Suppressor macrophage treated with lipopolysaccharide for 4 hours (primary cell): ENCODE results near the gene SMIM45.
A peak's percentile ranks its signal among the peaks of the same experiment; 100 is the strongest.

ENCODE experiments used
- DNase-seq: peaks from one replicate; pipeline ENCODE4 v3.0.0-alpha.2; 2020

SMIM45 gene

DNA sequence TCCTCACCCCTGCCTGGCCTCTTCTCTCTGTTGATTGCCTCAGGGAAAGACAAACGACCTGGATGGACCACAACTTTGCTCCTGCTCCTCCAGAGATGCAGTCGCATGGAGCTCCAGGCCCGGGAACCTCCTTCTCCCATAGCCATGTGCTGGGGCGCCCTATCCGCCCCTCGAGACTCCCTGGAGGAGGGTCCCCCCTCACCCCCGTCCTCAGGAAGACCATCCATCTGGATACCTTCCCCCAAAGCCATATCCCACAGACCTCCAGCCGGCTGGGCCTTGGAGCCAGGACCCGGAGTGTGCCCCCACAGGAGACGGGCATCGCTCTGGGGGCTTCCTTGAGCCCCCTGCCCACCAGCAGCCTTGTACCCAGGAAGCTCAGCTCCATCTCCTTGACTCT lies 19.5 kb downstream of the SMIM45 start:
- no peak for DNase-seq

DNA sequence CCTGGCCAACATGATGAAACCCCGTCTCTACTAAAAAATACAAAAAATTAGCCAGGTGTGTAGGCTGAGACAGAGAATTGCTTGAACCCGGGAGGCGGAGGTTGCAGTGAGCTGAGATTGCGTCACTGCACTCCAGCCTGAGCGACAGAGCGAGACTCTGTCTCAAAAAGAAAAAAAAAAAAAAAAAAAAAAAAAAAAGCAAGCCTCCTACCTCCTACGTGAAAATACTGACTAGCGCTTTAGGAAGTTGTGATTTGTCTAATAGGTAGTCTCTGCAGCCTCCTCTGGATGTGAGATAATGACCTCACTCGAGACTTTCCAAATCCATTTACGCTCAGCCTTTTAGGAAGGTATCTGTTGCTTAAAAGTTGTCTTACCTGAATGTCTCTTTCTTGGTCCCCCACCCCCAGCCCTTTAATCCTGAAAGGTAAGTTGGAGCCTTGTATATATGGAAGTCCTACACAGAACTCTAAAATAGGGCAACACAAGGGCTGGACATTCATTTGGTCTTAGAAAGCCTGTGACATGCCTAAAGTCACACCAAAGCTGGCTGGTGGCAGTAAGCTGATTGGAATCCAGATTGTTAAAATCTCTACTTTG lies 22.8 kb downstream of the SMIM45 start:
- no peak for DNase-seq

DNA sequence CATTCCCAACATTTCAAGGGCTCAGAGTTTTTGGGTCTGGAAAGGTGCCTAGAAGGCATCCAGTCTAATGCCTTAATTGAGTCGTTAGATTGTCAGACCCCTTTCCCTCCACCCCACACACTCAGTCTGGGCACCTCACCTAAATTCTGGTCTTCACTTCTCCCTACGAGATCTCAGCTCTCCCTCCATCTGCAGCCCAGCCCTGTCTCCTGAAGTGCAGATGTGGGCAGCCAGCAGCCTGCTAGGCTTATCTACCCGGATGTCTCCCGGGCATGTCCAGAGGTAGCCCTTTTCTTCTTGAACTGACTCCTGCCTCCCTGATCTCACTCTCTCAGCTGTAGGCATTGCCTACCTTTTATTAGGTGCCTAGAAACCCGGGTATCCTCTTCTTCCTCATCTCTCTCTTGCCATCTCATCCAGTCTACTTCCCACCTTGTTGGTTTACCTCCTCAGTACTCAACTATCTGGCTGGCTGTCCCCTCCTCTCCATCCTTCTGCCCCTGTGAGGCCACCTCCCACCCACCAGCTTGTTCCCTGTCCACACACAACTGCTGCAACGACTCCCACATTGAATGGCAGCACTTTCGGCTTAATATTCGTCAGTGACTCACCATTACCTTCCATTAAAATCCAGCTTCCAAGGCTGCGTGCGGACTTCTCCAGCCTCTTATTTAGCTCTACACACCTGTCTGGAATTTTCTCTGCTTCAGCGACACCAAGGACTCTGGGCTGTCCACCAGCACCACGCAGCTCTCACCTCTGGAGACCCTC lies 23.5 kb downstream of the SMIM45 start:
- no peak for DNase-seq

DNA sequence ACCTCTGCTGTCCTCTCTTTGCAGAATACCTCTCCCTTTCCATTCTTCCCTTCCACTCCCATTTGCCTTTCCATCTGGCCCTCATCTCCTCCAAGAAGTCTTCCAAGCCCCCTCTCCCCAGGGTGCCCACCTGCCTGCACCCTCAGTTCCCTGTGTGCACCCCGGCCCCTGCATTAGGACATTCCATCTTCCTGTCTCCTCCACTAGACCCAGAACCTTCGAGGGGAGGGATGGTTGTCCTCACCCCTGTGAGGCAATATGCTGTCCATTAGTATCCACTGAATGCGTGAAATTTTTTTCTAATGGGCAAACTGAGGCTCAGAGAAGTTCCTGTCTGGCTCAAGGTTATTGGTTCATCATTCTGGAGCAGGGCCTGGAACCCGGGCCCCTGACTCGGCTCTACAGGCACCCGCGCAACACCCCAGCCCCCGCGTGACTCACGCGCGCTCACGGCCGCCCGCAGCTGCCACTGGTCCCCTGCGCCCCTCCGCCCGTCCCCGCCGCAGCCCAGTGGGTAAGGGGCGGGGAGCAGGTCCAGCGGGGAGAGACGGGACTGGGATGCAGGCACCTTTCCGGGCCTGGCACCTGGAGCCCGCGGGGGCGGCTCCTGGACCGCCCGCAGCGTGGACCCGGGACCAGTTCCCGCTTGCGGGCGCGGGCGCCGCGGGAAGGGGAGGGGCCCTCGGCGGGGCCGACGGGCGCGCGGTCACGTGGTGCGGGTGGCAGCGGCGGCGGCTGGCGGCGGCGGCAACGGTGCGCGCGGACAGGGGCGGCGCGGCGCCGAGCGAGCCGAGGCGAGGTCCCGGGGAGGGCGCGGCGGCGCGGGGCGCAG lies 24.3 kb downstream of the SMIM45 start:
- peak; percentile 35 for DNase-seq

DNA sequence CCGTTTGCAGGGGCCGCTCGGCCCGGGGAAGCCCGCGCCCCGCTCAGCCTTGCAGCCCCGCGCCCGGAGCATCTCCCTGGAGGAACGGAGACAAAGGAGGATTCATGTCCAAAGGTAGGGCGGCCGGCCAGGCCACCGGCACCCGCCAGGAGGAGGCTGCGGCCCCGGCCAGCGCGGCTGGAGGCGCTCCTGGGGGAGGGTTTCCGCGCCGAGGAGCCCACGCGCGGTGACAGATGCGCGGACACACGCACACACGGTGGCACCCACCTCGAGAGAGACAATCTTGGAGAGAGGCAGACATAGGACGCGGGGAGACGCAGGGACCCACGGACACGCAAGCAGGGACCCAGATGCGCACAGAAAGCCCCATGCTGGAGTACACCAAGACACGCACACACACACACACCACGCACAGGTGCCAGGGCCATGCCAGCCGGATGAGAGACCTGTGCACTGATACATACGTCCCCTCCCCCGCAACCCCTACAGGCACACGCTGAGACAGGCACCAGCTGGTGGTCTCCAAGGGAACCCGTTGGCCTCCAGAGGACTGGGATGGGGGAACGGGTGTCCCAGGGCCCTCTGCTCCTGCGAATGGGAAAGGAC lies 25.1 kb downstream of the SMIM45 start:
- no peak for DNase-seq

DNA sequence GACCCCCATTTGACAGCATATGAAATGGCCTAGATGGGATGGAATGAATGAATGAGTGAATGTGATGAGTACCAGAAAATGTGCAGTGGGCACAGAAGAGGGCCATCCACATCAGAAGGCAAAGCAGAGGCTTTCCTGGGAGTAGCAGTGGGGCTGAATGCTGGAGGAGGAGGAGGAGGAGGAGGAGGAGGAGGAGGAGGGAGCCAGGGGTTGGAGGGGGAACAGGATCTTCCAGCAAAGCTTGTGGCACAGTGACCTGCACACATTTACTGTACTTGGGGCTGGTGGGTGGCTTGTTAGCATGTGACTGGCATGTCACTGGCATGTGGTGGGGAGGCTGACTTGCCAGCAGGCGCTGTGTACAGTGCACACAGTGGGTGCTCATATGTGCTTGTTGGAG lies 26.8 kb downstream of the SMIM45 start:
- DNase-seq, result no peak

DNA sequence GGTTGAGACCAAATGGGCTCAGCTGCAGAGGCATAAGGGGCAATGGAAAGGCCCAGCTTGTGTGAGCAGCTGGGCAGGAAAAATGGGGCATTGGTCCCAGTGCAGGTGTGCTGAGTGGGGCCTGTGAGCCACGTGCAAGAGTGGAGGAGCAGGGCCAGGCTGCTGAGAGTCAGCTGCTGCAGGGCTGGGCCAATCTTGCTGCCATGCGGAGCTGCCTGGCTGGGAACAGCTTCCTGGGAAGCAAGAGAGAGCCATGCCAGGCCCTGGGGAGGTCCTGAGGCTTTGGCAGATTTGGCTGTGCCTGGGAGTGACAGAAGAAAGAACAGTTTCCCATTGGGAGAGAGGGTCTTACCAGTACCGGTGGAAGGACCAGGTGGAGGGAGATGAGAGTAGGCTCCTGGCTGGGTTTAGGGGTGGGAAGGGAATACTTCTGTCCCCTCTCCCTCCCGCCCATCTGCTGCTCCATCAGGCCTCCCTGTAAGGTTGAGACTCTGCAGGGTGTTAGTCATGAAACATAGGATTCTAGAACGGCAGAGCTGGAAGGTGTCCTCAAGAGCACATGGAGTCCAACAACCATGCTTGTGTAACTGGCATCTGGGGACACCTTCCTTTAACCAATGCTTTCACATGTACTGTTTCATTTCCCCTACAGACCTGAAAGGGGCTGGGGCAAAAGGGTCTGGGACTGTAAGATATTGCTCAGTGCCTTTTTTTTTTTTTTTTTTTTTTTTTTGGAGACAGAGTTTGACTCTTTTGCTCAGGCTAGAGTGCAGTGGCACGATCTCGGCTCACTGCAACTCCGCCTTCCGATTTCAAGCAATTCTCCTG lies 27.7 kb downstream of the SMIM45 start:
- no peak for DNase-seq

DNA sequence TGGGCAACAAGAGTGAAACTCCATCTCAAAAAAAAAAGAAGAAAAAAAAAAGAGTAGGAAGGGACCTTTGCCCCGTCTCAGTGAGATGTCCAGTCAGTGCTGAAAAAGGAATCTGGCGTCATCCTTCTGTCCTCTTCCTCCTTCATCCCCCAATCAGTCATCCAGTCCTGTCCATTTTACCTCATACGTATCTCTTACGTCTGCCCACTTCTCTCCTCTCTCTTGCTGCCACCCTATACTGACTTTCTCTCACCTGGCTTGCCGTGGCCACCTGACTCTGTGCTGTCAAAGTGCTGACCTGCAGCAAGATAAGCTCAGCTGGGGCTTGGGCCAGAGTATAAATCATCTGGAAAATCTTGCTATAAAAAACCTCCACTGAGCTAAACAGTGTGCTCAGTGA lies 30.9 kb downstream of the SMIM45 start:
- DNase-seq, result peak; percentile 21

DNA sequence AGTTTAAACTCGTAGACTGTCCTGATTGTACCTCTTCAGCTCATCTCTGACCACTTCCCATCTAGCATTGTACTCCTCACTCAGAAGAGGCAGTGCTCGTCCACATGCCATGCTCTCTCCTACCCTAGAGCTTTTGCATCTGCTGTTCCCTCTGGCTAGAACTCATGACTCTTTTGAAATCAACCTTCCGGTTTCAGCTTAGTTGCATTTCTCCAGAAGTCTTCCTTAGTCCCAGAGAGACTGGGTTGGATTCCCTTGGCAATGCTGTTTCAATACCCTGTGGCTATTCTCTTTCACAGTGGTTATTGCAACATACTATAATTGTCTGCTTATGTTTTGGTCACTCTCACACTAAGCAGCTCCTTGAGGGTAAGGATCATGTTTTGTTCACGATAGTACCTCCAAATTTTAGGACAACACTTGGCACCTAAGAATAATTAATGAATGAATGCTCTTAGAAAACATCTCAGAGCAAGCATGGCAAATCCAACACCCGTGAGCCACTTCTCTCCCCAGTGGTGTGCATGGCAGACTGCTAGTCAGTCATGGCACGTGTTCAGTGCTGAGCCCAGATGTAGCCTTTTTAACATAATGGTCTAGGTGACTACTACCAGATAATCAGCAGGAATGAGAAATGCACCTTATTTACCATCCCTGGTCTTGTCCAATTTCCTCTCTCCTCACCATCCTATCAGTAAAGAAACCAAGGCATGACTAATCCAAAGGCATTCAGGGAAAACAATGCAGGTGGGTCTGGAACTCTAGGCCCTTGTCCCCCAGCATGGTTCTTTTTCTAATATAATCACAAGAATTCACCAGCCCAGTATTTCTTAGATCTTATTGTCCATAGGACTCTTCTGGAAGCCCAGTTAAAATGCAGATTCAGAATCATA lies 31.8 kb downstream of the SMIM45 start:
- DNase-seq, result peak; percentile 61

DNA sequence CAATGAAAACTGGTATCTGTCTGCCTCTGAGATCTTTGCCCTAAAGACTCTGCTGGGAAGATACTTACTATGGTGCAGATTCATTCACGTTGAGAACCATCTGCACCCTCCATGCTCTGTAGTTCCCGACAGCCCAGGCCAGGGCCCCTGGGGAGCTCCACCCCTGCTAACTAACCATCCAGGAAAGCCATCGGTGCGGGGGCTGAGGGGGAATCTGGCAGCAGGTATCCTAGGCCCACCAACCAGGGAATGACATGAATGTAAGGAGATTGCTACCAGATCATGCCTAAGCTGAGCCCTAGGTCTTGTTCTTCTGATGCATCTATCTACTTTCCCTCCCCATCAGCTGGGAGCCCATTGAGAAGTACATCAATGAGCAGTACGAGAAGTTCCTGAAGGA lies 35.3 kb downstream of the SMIM45 start:
- DNase-seq, result no peak

DNA sequence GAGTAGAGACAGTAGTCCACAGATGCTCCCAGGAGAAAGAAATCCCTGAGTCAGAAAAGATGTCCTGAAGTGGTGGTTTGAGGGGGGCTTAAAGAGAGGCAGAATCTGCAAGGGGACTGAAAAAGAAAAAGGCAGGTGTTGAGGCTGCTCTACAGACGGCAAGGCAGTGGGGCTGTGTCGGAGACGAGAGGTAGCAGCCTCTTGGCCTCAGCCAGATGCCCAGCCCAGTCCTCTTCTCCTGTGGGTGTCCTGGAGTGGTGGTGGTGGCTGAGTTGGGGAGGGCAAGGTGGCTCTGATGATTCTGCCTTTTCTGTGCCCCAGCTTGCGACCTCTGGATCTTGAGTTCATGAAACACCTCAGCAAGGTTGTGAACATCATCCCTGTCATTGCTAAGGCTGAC lies 37.3 kb downstream of the SMIM45 start:
- DNase-seq, result no peak

DNA sequence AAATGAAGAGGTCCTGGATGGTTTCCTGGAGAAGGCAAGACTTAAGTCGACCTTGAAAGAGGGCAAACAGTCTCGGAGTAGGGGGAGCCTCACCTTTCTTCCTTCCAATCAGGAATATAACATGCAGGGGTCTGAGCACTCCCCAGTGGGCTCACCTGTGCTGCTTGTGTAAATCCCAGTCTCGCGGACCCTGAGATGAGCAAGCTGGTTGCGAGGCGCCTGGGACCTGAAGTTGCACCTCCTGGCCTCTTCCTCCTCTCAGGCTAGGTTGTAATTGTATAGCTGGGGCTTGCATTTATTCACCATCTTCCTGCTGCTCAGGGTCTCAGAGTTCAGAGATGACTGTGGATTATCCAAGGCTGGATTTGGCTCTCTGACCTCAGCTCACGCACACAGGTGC lies 39.2 kb downstream of the SMIM45 start:
- no peak for DNase-seq

DNA sequence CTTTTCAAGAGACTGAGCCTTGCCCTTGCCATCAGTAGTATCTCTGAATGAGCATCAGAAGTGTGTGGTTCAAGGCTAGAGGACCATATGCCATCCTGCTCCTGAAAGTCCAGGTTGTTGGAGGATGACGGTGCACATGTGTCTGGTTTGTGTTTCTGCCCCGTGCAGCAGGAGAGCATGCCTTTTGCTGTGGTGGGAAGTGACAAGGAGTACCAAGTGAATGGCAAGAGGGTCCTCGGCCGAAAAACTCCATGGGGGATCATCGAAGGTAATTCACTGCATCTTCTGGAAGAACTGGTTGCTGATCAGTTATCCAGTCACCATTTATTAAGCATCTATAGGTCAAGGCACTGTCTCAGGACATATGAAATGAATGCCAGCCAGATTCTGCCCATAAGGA lies 40.5 kb downstream of the SMIM45 start:
- DNase-seq, result no peak

DNA sequence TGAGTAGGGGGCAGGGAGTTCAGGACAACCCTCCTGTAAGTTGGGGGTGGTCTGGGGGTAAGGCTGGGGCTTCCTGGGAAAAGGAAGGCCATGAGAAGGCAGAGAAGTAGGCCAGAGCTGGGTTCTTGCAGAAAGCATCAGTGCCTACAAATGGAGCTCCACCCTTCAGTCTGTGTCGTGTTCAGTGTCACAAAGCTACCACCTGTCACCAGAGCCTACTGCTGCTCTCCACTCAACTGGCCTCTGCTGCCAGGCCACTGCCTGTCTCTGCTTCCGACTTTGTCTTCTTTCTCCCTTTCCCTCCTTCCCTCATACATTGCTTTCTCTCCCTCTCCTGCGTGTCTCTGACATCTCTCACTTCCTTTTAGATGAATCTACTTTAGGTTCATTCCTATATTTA lies 43.3 kb downstream of the SMIM45 start:
- no peak for DNase-seq

DNA sequence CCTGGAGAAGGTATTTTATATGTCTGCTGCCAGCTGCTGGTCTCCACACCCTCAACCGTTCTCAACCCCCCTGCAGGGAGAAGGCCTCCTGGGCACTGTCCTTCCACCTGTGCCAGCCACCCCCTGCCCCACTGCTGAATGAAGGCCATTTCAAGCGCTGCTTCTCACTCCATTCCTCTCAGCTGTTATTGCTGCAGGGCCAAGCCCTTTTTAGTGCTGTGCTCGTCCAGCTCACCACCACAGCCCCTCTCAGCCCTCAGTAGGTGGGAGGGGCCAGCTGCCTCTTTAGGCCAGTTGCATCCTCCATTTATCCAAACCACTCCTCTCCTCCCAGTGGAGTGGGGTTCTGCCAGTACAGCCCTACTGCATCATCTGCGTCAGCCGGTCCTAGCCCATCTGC lies 44.9 kb downstream of the SMIM45 start:
- no peak for DNase-seq

DNA sequence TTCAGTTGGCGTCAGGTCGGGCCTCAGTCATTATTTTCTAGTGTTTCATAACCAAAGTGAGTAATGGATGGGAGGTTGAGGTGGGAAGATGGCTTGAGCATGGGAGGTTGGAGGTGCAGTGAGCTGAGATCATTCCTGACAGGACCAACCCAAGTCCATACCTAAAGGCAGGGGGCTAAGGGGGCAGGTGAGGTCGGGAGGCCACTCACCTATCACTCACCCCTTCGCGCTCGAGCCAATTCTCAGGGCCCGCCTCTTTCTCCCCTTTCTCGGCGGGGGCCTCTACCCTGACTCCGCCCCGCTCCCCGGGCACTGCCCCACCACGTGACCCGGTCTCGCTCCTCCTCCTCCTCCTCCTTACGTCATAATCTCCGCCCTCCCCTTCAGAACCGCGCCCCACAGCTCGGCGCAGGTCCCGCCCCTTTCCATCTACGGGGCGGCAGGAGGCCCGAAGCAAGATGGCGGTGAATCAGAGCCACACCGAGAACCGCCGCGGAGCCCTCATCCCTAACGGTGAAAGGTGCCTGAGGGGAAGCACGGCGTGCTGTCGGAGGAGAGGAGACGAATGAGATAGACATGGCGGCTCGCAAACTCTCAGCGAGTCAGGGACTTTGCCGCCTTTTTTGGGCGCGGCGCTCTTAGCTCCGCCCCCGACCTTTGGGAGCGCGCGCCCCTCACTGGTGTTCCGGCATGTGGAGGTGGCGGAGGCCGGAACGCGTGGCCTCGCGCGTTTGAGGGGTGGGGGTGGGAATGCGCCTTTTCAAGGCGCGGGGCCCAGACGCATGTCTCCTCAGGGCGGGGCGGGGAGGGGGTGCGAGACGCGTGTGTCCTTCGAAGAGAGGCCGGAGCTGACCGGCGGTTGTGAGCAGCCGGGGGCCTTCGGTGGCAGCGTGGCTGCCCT lies 46.7 kb downstream of the SMIM45 start, which contains the start of gene WBP2NL:
WBP2NL (plus strand) TSS at position 428 of the 901 bp plus-strand sequence; CDS start at position 459, 31 bp downstream.
- peak; percentile 89 for DNase-seq

DNA sequence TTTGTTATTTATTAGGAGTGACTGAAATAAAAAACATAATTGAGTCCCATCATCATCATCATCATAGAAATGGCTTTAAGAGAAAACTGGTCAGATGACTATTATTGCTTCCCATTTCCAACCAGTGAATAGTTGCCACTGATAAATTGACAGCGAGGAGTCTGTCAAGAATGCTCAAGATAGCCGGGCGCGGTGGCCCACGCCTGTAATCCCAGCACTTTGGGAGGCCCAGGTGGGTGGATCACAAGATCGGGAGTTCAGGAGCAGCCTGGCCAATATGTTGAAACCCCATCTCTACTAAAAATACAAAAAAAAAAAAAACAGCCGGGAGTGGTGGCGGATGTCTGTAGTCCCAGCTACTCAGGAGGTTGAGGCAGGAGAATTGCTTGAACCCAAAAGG lies 48.5 kb downstream of the SMIM45 start:
- DNase-seq, result no peak

DNA sequence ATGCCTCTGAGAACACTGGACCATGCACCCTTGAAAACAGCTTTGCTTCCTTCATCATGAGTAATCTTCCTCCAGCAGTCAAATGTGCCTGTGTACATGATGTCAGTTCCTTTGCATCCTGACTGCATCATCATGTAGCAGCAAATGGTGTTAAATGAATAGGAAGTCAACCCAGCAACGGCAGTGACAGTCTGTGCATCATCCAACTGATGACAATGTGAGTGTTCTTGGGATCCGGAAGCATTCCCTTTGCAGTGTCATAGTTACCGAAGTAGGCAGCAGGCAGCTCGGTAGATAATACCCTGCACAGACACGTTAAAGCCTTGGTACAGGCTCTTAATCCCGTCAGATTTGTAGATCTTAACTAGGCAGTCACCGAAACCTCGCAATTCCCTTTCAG lies 49.2 kb downstream of the SMIM45 start:
- DNase-seq, result peak; percentile 28

DNA sequence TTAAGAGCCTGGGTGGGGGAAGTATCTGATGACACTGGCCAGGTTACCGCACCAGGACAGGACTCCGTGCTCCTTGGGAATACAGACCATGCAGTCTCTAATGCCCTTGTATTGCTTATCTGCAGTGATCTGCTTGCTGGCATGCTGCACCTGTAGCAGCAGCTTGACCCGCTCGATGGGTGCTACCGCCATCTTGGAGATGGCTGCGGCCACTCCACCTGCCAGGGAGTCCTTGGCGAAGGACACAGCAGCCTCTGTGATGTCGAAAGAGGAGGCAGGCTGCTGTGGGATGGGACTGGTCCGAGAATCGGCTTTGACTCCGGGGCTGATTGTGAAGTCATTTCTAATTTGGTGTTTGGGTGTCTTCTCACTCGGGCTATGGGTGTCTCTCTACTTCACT lies 49.8 kb downstream of the SMIM45 start:
- no peak for DNase-seq

DNA sequence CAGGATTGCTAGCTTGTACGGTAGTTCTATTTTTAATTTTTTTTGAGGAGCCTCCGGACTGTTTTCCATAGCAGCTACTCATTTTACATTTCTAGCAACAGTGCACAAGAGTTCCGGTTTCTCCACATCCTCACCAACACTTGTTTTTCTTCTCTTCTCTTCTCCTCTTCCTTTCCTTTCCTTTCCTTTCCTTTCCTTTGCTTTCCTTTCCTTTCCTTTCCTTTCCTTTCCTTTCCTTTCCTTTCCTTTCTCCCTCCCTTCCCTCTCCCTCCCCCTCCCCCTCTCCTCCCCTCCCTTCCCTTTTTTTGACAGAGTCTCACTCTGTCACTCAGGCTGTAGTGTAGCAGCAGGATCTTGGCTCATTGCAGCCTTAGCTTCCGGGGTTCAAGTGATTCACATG lies 56.0 kb downstream of the SMIM45 start:
- DNase-seq, result no peak
